NT2/D1 (cell line): ENCODE measurements around the gene LIX1.

Source experiments
- SUZ12 ChIP-seq: IDR thresholded peaks from 2 replicates; pipeline ENCODE4 v1.6.1; 2011; ENCODE audit not compliant: insufficient read length, insufficient read depth; ENCODE audit errors: extremely low read depth
- YY1 ChIP-seq: IDR thresholded peaks from 2 replicates; pipeline ENCODE4 v1.6.1; 2011; ENCODE audit not compliant: insufficient read length, insufficient read depth

GRCh38 chr5:97143704-97144103 lies 1.3 kb upstream of the LIX1 start:
- no peak for TF ChIP-seq SUZ12
- TF ChIP-seq YY1: no peak
